ENCODE measurements around the gene KDM6A. TPM values are rescaled to one million over a fixed set of nuclear protein-coding genes. Genes with fewer than 3 reads are reported as not detected.
"Not testable (repeated sequence)": the region's sequence is repeated elsewhere in the genome, so short reads cannot be mapped to it uniquely, and the experiment has no call there.

KDM6A gene
- total RNA-seq, 1 experiment from 2014 or later, result 48.2 TPM

- H3K9me2 ChIP-seq (replicated peaks; ENCODE audit: insufficient read depth, low read length), result no peaks in the 10 kb centered on the region
- no peak for DNase-seq
- no peaks in the 10 kb centered on the region for H3K36me3 ChIP-seq (ENCODE audit: insufficient read depth, low read length)
- no peak overlapping the region for H3K9ac ChIP-seq (ENCODE audit: low read length)
- no peak overlapping the region for H3K4me2 ChIP-seq (ENCODE audit: low read depth, low read length, poor library complexity, severe bottlenecking)
- no peak overlapping the region for H3K27ac ChIP-seq (ENCODE audit: low read length)
- no peaks in the 10 kb centered on the region for H3K79me2 ChIP-seq (ENCODE audit: low read length)
- no peak overlapping the region for H2AFZ ChIP-seq (ENCODE audit: low read length)
- H4K20me1 ChIP-seq (ENCODE audit: insufficient read depth, low read depth, low read length), result no peaks in the 10 kb centered on the region
- no peak overlapping the region for H3K4me3 ChIP-seq (ENCODE audit: low read length)
- no peaks in the 10 kb centered on the region for H3K4me1 ChIP-seq (ENCODE audit: low read length)
- H3K27me3 ChIP-seq (ENCODE audit: low read length), result no peaks in the 10 kb centered on the region
- no peaks in the 10 kb centered on the region for H3K9me3 ChIP-seq (ENCODE audit: low read length)
Measured at GRCh38 chrX:45134315-45134731, 261.3 kb downstream of the KDM6A start.

- Histone ChIP-seq H3K36me3 (ENCODE audit: insufficient read depth, low read length) (no peaks in the 10 kb centered on the region), H3K9ac (ENCODE audit: low read length) (no peak overlapping the region), H3K27me3 (ENCODE audit: low read length) (no peaks in the 10 kb centered on the region), H3K4me2 (ENCODE audit: low read depth, low read length, poor library complexity, severe bottlenecking) (no peak overlapping the region), H3K9me2 (replicated peaks; ENCODE audit: insufficient read depth, low read length) (no peaks in the 10 kb centered on the region), H3K4me3 (ENCODE audit: low read length) (no peak overlapping the region), H2AFZ (ENCODE audit: low read length) (no peak overlapping the region), H3K9me3 (ENCODE audit: low read length) (no peaks in the 10 kb centered on the region), H3K4me1 (ENCODE audit: low read length) (no peaks in the 10 kb centered on the region), H3K27ac (ENCODE audit: low read length) (no peak overlapping the region), H4K20me1 (ENCODE audit: insufficient read depth, low read depth, low read length) (no peaks in the 10 kb centered on the region), H3K79me2 (ENCODE audit: low read length) (no peaks in the 10 kb centered on the region)
- DNase-seq, result no peak
Measured at GRCh38 chrX:45134775-45135174, 261.8 kb downstream of the KDM6A start.

- H2AFZ ChIP-seq (ENCODE audit: low read length), result 0 out of 2 replicates have a peak overlapping the region, but pooled peaks have one; percentile 21
- not testable (repeated sequence) for H3K4me2 ChIP-seq (ENCODE audit: low read depth, low read length, poor library complexity, severe bottlenecking); H4K20me1 ChIP-seq (ENCODE audit: insufficient read depth, low read depth, low read length); H3K27me3 ChIP-seq (ENCODE audit: low read length); H3K4me1 ChIP-seq (ENCODE audit: low read length); DNase-seq; H3K36me3 ChIP-seq (ENCODE audit: insufficient read depth, low read length); H3K9me2 ChIP-seq (replicated peaks; ENCODE audit: insufficient read depth, low read length); H3K9ac ChIP-seq (ENCODE audit: low read length); H3K4me3 ChIP-seq (ENCODE audit: low read length); H3K27ac ChIP-seq (ENCODE audit: low read length); H3K9me3 ChIP-seq (ENCODE audit: low read length); H3K79me2 ChIP-seq (ENCODE audit: low read length)
Measured at GRCh38 chrX:45135391-45136075, 262.5 kb downstream of the KDM6A start.

- Histone ChIP-seq H3K4me2 (ENCODE audit: low read depth, low read length, poor library complexity, severe bottlenecking) (no peak overlapping the region), H3K27me3 (ENCODE audit: low read length) (no peaks in the 10 kb centered on the region), H4K20me1 (ENCODE audit: insufficient read depth, low read depth, low read length) (no peaks in the 10 kb centered on the region), H3K27ac (ENCODE audit: low read length) (no peak overlapping the region), H3K79me2 (ENCODE audit: low read length) (no peaks in the 10 kb centered on the region), H2AFZ (ENCODE audit: low read length) (no peak overlapping the region), H3K9me2 (replicated peaks; ENCODE audit: insufficient read depth, low read length) (no peaks in the 10 kb centered on the region), H3K4me3 (ENCODE audit: low read length) (no peak overlapping the region), H3K9ac (ENCODE audit: low read length) (no peak overlapping the region), H3K36me3 (ENCODE audit: insufficient read depth, low read length) (no peaks in the 10 kb centered on the region), H3K4me1 (ENCODE audit: low read length) (no peaks in the 10 kb centered on the region; the same call in 1 of the 2 replicates), H3K9me3 (ENCODE audit: low read length) (no peaks in the 10 kb centered on the region)
- DNase-seq, result no peak
Measured at GRCh38 chrX:45137531-45137930, 264.5 kb downstream of the KDM6A start.

GRCh38 chrX:45138525-45138924 lies 265.5 kb downstream of the KDM6A start:
- Histone ChIP-seq H3K4me1 (ENCODE audit: low read length) (no peaks in the 10 kb centered on the region; the same call in 1 of the 2 replicates), H3K9me3 (ENCODE audit: low read length) (no peaks in the 10 kb centered on the region), H3K27me3 (ENCODE audit: low read length) (no peaks in the 10 kb centered on the region), H3K27ac (ENCODE audit: low read length) (no peak overlapping the region), H3K4me3 (ENCODE audit: low read length) (no peak overlapping the region), H3K9me2 (replicated peaks; ENCODE audit: insufficient read depth, low read length) (no peaks in the 10 kb centered on the region), H4K20me1 (ENCODE audit: insufficient read depth, low read depth, low read length) (no peaks in the 10 kb centered on the region), H3K36me3 (ENCODE audit: insufficient read depth, low read length) (no peaks in the 10 kb centered on the region), H3K4me2 (ENCODE audit: low read depth, low read length, poor library complexity, severe bottlenecking) (no peak overlapping the region), H3K79me2 (ENCODE audit: low read length) (no peaks in the 10 kb centered on the region), H2AFZ (ENCODE audit: low read length) (no peak overlapping the region), H3K9ac (ENCODE audit: low read length) (no peak overlapping the region)
- no peak for DNase-seq

GRCh38 chrX:45140812-45141211 lies 267.8 kb downstream of the KDM6A start:
- Histone ChIP-seq H3K36me3 (ENCODE audit: insufficient read depth, low read length) (no peaks in the 10 kb centered on the region), H3K27ac (ENCODE audit: low read length) (no peak overlapping the region), H3K9me2 (replicated peaks; ENCODE audit: insufficient read depth, low read length) (no peaks in the 10 kb centered on the region), H3K79me2 (ENCODE audit: low read length) (no peaks in the 10 kb centered on the region), H3K9me3 (ENCODE audit: low read length) (no peaks in the 10 kb centered on the region), H3K4me1 (ENCODE audit: low read length) (no peaks in the 10 kb centered on the region; the same call in 1 of the 2 replicates), H3K4me3 (ENCODE audit: low read length) (no peak overlapping the region), H3K27me3 (ENCODE audit: low read length) (no peaks in the 10 kb centered on the region), H4K20me1 (ENCODE audit: insufficient read depth, low read depth, low read length) (no peaks in the 10 kb centered on the region), H3K4me2 (ENCODE audit: low read depth, low read length, poor library complexity, severe bottlenecking) (no peak overlapping the region), H3K9ac (ENCODE audit: low read length) (no peak overlapping the region), H2AFZ (ENCODE audit: low read length) (no peak overlapping the region)
- peak; percentile 59 for DNase-seq

- Histone ChIP-seq H3K4me1 (ENCODE audit: low read length) (no peaks in the 10 kb centered on the region; the same call in 1 of the 2 replicates), H3K9me2 (replicated peaks; ENCODE audit: insufficient read depth, low read length) (no peaks in the 10 kb centered on the region), H3K27ac (ENCODE audit: low read length) (no peak overlapping the region), H3K79me2 (ENCODE audit: low read length) (no peaks in the 10 kb centered on the region), H4K20me1 (ENCODE audit: insufficient read depth, low read depth, low read length) (no peaks in the 10 kb centered on the region), H3K4me3 (ENCODE audit: low read length) (no peak overlapping the region), H3K9ac (ENCODE audit: low read length) (no peak overlapping the region), H3K4me2 (ENCODE audit: low read depth, low read length, poor library complexity, severe bottlenecking) (no peak overlapping the region), H3K36me3 (ENCODE audit: insufficient read depth, low read length) (no peaks in the 10 kb centered on the region), H2AFZ (ENCODE audit: low read length) (no peak overlapping the region), H3K27me3 (ENCODE audit: low read length) (no peaks in the 10 kb centered on the region), H3K9me3 (ENCODE audit: low read length) (no peaks in the 10 kb centered on the region)
- DNase-seq, result no peak
Measured at GRCh38 chrX:45142185-45142584, 269.2 kb downstream of the KDM6A start.

- Histone ChIP-seq H3K9ac (ENCODE audit: low read length) (no peak overlapping the region), H3K36me3 (ENCODE audit: insufficient read depth, low read length) (no peaks in the 10 kb centered on the region), H3K4me1 (ENCODE audit: low read length) (no peaks in the 10 kb centered on the region; the same call in 1 of the 2 replicates), H2AFZ (ENCODE audit: low read length) (no peak overlapping the region), H4K20me1 (ENCODE audit: insufficient read depth, low read depth, low read length) (no peaks in the 10 kb centered on the region), H3K4me3 (ENCODE audit: low read length) (no peak overlapping the region), H3K9me3 (ENCODE audit: low read length) (no peaks in the 10 kb centered on the region), H3K4me2 (ENCODE audit: low read depth, low read length, poor library complexity, severe bottlenecking) (no peak overlapping the region), H3K27ac (ENCODE audit: low read length) (no peak overlapping the region), H3K79me2 (ENCODE audit: low read length) (no peaks in the 10 kb centered on the region), H3K27me3 (ENCODE audit: low read length) (no peaks in the 10 kb centered on the region), H3K9me2 (replicated peaks; ENCODE audit: insufficient read depth, low read length) (no peaks in the 10 kb centered on the region)
- no peak for DNase-seq
Measured at GRCh38 chrX:45143455-45143854, 270.5 kb downstream of the KDM6A start.
